GM21619 (cell line): ENCODE measurements around the gene IDI2.
"Not testable (repeated sequence)": the region's sequence is repeated elsewhere in the genome, so short reads cannot be mapped to it uniquely, and the experiment has no call there.

Experiments
- ATAC-seq: cut with Tn5 transposase; IDR thresholded peaks from one replicate; pipeline ENCODE4 v1.9.1; 2021; ENCODE audit not compliant: unreplicated experiment

IDI2 gene

GRCh38 chr10:1009947-1010346 is 15.7 kb downstream of the IDI2 start:
- not testable (repeated sequence) for ATAC-seq

GRCh38 chr10:1009071-1009494 is 16.6 kb downstream of the IDI2 start:
- ATAC-seq: no peak

GRCh38 chr10:1007583-1007982 is 18.1 kb downstream of the IDI2 start:
- ATAC-seq: no peak

GRCh38 chr10:1006573-1006972 is 19.1 kb downstream of the IDI2 start:
- no peak for ATAC-seq

GRCh38 chr10:1003884-1004670 is 21.6 kb downstream of the IDI2 start:
- no peak for ATAC-seq

GRCh38 chr10:1002425-1003006 is 23.1 kb downstream of the IDI2 start:
- no peak for ATAC-seq

- ATAC-seq: no peak
Observed at GRCh38 chr10:997266-998022, 28.2 kb downstream of the IDI2 start.

- no peak for ATAC-seq
Observed at GRCh38 chr10:996031-996430, 29.6 kb downstream of the IDI2 start.

- ATAC-seq: no peak
Observed at GRCh38 chr10:995559-995926, 30.1 kb downstream of the IDI2 start.

GRCh38 chr10:994836-995558 is 30.7 kb downstream of the IDI2 start:
- no peak for ATAC-seq

- no peak for ATAC-seq
Observed at GRCh38 chr10:992871-993270, 32.8 kb downstream of the IDI2 start.

GRCh38 chr10:992467-992866 is 33.2 kb downstream of the IDI2 start:
- ATAC-seq: peak; percentile 39

- no peak for ATAC-seq
Observed at GRCh38 chr10:990808-991207, 34.9 kb downstream of the IDI2 start.

- ATAC-seq: peak; percentile 2
Observed at GRCh38 chr10:988667-989545, 36.8 kb downstream of the IDI2 start.

- ATAC-seq: peak; percentile 92
Observed at GRCh38 chr10:987870-988666, 37.6 kb downstream of the IDI2 start, which contains the start of gene GTPBP4. Gene GTPBP4, plus strand, starts transcription at chr10:988434. Its CDS starts 46 bp downstream, at chr10:988480.

- ATAC-seq: peak; percentile 5
Observed at GRCh38 chr10:987620-987869, 38.1 kb downstream of the IDI2 start.

- no peak for ATAC-seq
Observed at GRCh38 chr10:986881-987619, 38.6 kb downstream of the IDI2 start.

GRCh38 chr10:986137-986825 is 39.4 kb downstream of the IDI2 start:
- ATAC-seq: no peak
